ENCODE results near the gene CSNK1G2.

- TF ChIP-seq CTCF (IDR thresholded peaks at IDR 0.05) = peak; percentile 79 to 89 (median 88)
- TF ChIP-seq POLR2A (IDR thresholded peaks at IDR 0.05) = no peak
Observed at GRCh38 chr19:1929021-1929742, 11.8 kb upstream of the CSNK1G2 start.
